Non-pigmented ciliary epithelial cell (primary cell): ENCODE results near the gene ZNF79.
"Not testable (repeated sequence)": the region's sequence is repeated elsewhere in the genome, so short reads cannot be mapped to it uniquely, and the experiment has no call there.

Experiments
- DNase-seq: peaks from one replicate; pipeline ENCODE4 v3.0.0-alpha.2; 2010; ENCODE audit warnings: low read depth

Gene ZNF79

GRCh38 chr9:127455324-127455992 lies 31.3 kb downstream of the ZNF79 start:
- no peak for DNase-seq

GRCh38 chr9:127457191-127457878 lies 33.2 kb downstream of the ZNF79 start:
- DNase-seq = no peak

GRCh38 chr9:127458921-127459320 lies 34.7 kb downstream of the ZNF79 start:
- no peak for DNase-seq

- no peak for DNase-seq
Measured at GRCh38 chr9:127463382-127463781, 39.2 kb downstream of the ZNF79 start.

- peak; percentile 41 for DNase-seq
Measured at GRCh38 chr9:127463911-127464310, 39.7 kb downstream of the ZNF79 start.

- DNase-seq = not testable (repeated sequence)
Measured at GRCh38 chr9:127466407-127466917, 42.3 kb downstream of the ZNF79 start.

- no peak for DNase-seq
Measured at GRCh38 chr9:127467621-127468020, 43.4 kb downstream of the ZNF79 start.

GRCh38 chr9:127470662-127471061 lies 46.5 kb downstream of the ZNF79 start:
- DNase-seq = no peak

GRCh38 chr9:127473501-127473900 lies 49.3 kb downstream of the ZNF79 start:
- no peak for DNase-seq

GRCh38 chr9:127473932-127474331 lies 49.8 kb downstream of the ZNF79 start:
- no peak for DNase-seq

GRCh38 chr9:127474592-127474991 lies 50.4 kb downstream of the ZNF79 start:
- DNase-seq = no peak

- DNase-seq = no peak
Measured at GRCh38 chr9:127479507-127480081, 55.4 kb downstream of the ZNF79 start.

GRCh38 chr9:127482662-127483061 lies 58.5 kb downstream of the ZNF79 start:
- no peak for DNase-seq

GRCh38 chr9:127485995-127486394 lies 61.8 kb downstream of the ZNF79 start:
- DNase-seq = no peak

GRCh38 chr9:127488946-127489345 lies 64.8 kb downstream of the ZNF79 start:
- DNase-seq = no peak

GRCh38 chr9:127489471-127490115 lies 65.4 kb downstream of the ZNF79 start:
- no peak for DNase-seq

GRCh38 chr9:127490535-127491230 lies 66.5 kb downstream of the ZNF79 start:
- DNase-seq = no peak

GRCh38 chr9:127491516-127491915 lies 67.3 kb downstream of the ZNF79 start:
- no peak for DNase-seq

GRCh38 chr9:127492616-127493015 lies 68.4 kb downstream of the ZNF79 start:
- DNase-seq = no peak

- no peak for DNase-seq
Measured at GRCh38 chr9:127493592-127494303, 69.6 kb downstream of the ZNF79 start.

- DNase-seq = no peak
Measured at GRCh38 chr9:127494304-127494702, 70.1 kb downstream of the ZNF79 start.
